HG03575 (cell line): ENCODE results near the gene RAB6A.
"Not testable (repeated sequence)": the region's sequence is repeated elsewhere in the genome, so short reads cannot be mapped to it uniquely, and the experiment has no call there.

Experiments used
- ATAC-seq: cut with Tn5 transposase; IDR thresholded peaks from one replicate; pipeline ENCODE4 v1.9.1; 2021; ENCODE audit not compliant: unreplicated experiment, insufficient number of reproducible peaks, low FRiP score; ENCODE audit errors: extremely low read depth

Gene RAB6A

GRCh38 chr11:73770811-73771210, 9.9 kb upstream of the RAB6A start:
- not testable (repeated sequence) for ATAC-seq

- no peak for ATAC-seq
These were observed 5.9 kb upstream of the RAB6A start for GRCh38 chr11:73766763-73767162.

GRCh38 chr11:73762732-73763131, 1.9 kb upstream of the RAB6A start:
- no peak for ATAC-seq

- ATAC-seq, result no peak
These were observed 600 bp upstream of the RAB6A start for GRCh38 chr11:73761403-73761945.

GRCh38 chr11:73760135-73760678, 667 bp downstream of the RAB6A start:
- ATAC-seq, result no peak

GRCh38 chr11:73759610-73760134, 1.2 kb downstream of the RAB6A start:
- ATAC-seq, result no peak

- ATAC-seq, result no peak
These were observed 2.4 kb downstream of the RAB6A start for GRCh38 chr11:73758451-73758850.

- no peak for ATAC-seq
These were observed 3.3 kb downstream of the RAB6A start for GRCh38 chr11:73757598-73757997.

- ATAC-seq, result no peak
These were observed 5.2 kb downstream of the RAB6A start for GRCh38 chr11:73755670-73756069.

- no peak for ATAC-seq
These were observed 6.9 kb downstream of the RAB6A start for GRCh38 chr11:73753938-73754337.

GRCh38 chr11:73752903-73753302, 8.0 kb downstream of the RAB6A start:
- no peak for ATAC-seq

GRCh38 chr11:73752216-73752867, 8.5 kb downstream of the RAB6A start:
- no peak for ATAC-seq

GRCh38 chr11:73750862-73751261, 10.0 kb downstream of the RAB6A start:
- ATAC-seq, result not testable (repeated sequence)

GRCh38 chr11:73750228-73750627, 10.6 kb downstream of the RAB6A start:
- no peak for ATAC-seq

- ATAC-seq, result no peak
These were observed 11.8 kb downstream of the RAB6A start for GRCh38 chr11:73749118-73749517.

- no peak for ATAC-seq
These were observed 12.6 kb downstream of the RAB6A start for GRCh38 chr11:73748300-73748699.

- no peak for ATAC-seq
These were observed 13.1 kb downstream of the RAB6A start for GRCh38 chr11:73747762-73748161.

- no peak for ATAC-seq
These were observed 14.2 kb downstream of the RAB6A start for GRCh38 chr11:73746701-73747100.

GRCh38 chr11:73743045-73743444, 17.8 kb downstream of the RAB6A start:
- no peak for ATAC-seq

GRCh38 chr11:73735959-73736358, 24.9 kb downstream of the RAB6A start:
- not testable (repeated sequence) for ATAC-seq
